ENCODE data around the gene CAPN9. TPM values are rescaled to one million over a fixed set of nuclear protein-coding genes. Genes with fewer than 3 reads are reported as not detected.

Gene CAPN9
- polyA plus RNA-seq, 1 donor (not counting 4 experiments of a cell fraction or from before 2014, with no cell fraction given) = not detected

DNA sequence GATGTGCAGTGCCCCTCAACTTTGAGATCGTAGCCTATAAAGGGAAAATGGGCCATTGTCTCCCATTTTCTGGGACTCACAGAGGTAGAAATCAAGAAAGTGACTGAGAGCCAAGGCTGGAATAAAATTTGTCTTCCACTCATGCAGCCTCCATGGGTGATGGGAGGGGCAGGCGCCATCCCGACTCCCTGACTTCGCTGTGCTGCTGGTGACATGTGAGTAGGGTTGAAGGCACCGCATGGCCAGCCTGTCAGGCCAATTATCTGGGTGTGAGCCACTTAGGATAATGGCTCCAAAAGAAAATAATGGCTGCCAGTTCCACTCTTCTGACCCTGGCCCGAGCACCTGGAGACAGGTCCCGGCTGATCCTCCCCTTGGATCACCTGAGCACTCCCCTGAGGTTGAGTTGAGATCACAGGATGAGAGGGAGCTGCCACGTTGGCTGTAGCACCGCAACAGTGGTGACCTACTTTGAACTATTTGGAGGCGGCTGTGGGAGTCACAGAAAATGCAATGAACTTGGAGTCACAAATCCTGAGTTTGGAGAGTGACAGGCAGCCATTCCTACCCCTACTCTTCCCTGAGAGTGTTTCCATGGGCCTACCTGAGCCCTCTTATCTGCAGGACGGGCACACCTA lies 26.3 kb downstream of the CAPN9 start:
- Histone ChIP-seq H3K9me1 (ENCODE audit: control insufficient read depth, extremely low read depth, insufficient read depth, low read length) (no peaks in the 10 kb centered on the region), H3K9ac (ENCODE audit: control insufficient read depth, extremely low read depth, insufficient read depth, low read length) (no peak overlapping the region), H3K27ac (ENCODE audit: control insufficient read depth, insufficient read depth, low read length) (no peak overlapping the region), H2AFZ (ENCODE audit: control insufficient read depth, low read length) (no peak overlapping the region), H3K4me1 (ENCODE audit: control insufficient read depth, extremely low read depth, insufficient read depth, low read length) (no peaks in the 10 kb centered on the region), H3K27me3 (ENCODE audit: control insufficient read depth, extremely low read depth, insufficient read depth, low read length) (peaks cover 3% of the 10 kb centered on the region), H3K4me2 (ENCODE audit: control insufficient read depth, extremely low read depth, insufficient read depth, low read depth, low read length) (no peak overlapping the region), H3K9me3 (ENCODE audit: control insufficient read depth, low read depth, low read length) (no peaks in the 10 kb centered on the region), H3K4me3 (ENCODE audit: control insufficient read depth in 2 of 3, extremely low read depth in 1 of 3, insufficient read depth in 2 of 3, low read depth in 1 of 3, low read length in 3 of 3) (no peak overlapping the region), H3K79me2 (ENCODE audit: control insufficient read depth, insufficient read depth, low read length) (no peaks in the 10 kb centered on the region), H3K36me3 (ENCODE audit: control insufficient read depth in 2 of 2, extremely low read depth in 1 of 2, insufficient read depth in 2 of 2, low read length in 2 of 2) (no peaks in the 10 kb centered on the region), H4K20me1 (ENCODE audit: control insufficient read depth, extremely low read depth, insufficient read depth, low read length) (no peaks in the 10 kb centered on the region)
- DNase-seq (ENCODE audit: low read depth, low spot score) = no peak
- dilution Hi-C loops (cut with MboI; ENCODE audit: extremely low pct_ligation_motif_present, low sequenced_read_pairs) = no loop called here
- TF ChIP-seq, protein P1, sequence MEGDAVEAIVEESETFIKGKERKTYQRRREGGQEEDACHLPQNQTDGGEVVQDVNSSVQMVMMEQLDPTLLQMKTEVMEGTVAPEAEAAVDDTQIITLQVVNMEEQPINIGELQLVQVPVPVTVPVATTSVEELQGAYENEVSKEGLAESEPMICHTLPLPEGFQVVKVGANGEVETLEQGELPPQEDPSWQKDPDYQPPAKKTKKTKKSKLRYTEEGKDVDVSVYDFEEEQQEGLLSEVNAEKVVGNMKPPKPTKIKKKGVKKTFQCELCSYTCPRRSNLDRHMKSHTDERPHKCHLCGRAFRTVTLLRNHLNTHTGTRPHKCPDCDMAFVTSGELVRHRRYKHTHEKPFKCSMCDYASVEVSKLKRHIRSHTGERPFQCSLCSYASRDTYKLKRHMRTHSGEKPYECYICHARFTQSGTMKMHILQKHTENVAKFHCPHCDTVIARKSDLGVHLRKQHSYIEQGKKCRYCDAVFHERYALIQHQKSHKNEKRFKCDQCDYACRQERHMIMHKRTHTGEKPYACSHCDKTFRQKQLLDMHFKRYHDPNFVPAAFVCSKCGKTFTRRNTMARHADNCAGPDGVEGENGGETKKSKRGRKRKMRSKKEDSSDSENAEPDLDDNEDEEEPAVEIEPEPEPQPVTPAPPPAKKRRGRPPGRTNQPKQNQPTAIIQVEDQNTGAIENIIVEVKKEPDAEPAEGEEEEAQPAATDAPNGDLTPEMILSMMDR (optimal IDR thresholded peaks at IDR 0.05 in 1 of 3, IDR thresholded peaks at IDR 0.05 in 1 of 3, conservative IDR thresholded peaks at IDR 0.05 in 1 of 3; ENCODE audit: extremely low read depth in 1 of 3, insufficient read depth in 2 of 3, low read length in 3 of 3) = no peak
- TF ChIP-seq EZH2 (IDR thresholded peaks at IDR 0.05; ENCODE audit: low read length) = no peak
- no peak for FAIRE-seq

DNA sequence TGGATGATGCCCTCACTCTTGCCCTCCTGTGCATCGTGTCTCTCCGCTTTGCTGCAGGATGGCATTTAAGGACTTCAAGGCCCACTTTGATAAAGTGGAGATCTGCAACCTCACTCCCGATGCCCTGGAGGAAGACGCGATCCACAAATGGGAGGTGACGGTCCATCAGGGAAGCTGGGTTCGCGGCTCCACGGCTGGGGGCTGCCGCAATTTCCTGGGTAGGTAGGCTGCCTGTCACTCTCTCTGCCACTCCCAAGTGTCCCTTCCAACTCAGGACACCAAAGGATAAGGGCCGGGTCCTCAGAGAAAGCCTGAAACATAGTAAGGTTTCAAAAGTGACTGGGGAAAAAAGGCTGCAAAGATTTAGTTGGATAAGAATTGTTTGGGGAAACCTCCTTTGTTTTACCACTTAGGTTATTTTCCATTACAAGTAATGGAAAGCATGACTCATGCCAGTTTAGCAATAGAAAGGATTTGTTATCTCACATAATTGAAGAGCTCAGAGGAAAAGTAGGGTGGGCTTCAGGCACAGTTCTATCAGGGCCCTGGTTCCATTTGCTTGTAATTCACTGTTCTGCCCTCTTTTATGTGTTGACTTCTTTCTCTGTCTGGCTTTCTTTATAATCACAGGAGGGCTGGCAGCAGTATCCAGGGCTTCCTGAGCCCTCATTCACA lies 31.9 kb downstream of the CAPN9 start:
- H3K9ac ChIP-seq (ENCODE audit: control insufficient read depth, extremely low read depth, insufficient read depth, low read length) = no peak overlapping the region
- DNase-seq (ENCODE audit: low read depth, low spot score) = no peak
- no peaks in the 10 kb centered on the region for H3K36me3 ChIP-seq (ENCODE audit: control insufficient read depth in 2 of 2, extremely low read depth in 1 of 2, insufficient read depth in 2 of 2, low read length in 2 of 2)
- TF ChIP-seq, protein P1 (optimal IDR thresholded peaks at IDR 0.05 in 1 of 3, IDR thresholded peaks at IDR 0.05 in 1 of 3, conservative IDR thresholded peaks at IDR 0.05 in 1 of 3; ENCODE audit: extremely low read depth in 1 of 3, insufficient read depth in 2 of 3, low read length in 3 of 3) = no peak
- TF ChIP-seq EZH2 (IDR thresholded peaks at IDR 0.05; ENCODE audit: low read length) = no peak
- no peaks in the 10 kb centered on the region for H4K20me1 ChIP-seq (ENCODE audit: control insufficient read depth, extremely low read depth, insufficient read depth, low read length)
- no peaks in the 10 kb centered on the region for H3K4me1 ChIP-seq (ENCODE audit: control insufficient read depth, extremely low read depth, insufficient read depth, low read length)
- H3K4me2 ChIP-seq (ENCODE audit: control insufficient read depth, extremely low read depth, insufficient read depth, low read depth, low read length) = no peak overlapping the region
- H3K9me1 ChIP-seq (ENCODE audit: control insufficient read depth, extremely low read depth, insufficient read depth, low read length) = no peaks in the 10 kb centered on the region
- H3K27ac ChIP-seq (ENCODE audit: control insufficient read depth, insufficient read depth, low read length) = no peak overlapping the region
- no peaks in the 10 kb centered on the region for H3K79me2 ChIP-seq (ENCODE audit: control insufficient read depth, insufficient read depth, low read length)
- peaks cover 3% of the 10 kb centered on the region for H3K27me3 ChIP-seq (ENCODE audit: control insufficient read depth, extremely low read depth, insufficient read depth, low read length)
- dilution Hi-C loops (cut with MboI; ENCODE audit: extremely low pct_ligation_motif_present, low sequenced_read_pairs) = no loop called here
- no peak overlapping the region for H3K4me3 ChIP-seq (ENCODE audit: control insufficient read depth in 2 of 3, extremely low read depth in 1 of 3, insufficient read depth in 2 of 3, low read depth in 1 of 3, low read length in 3 of 3)
- H3K9me3 ChIP-seq (ENCODE audit: control insufficient read depth, low read depth, low read length) = no peaks in the 10 kb centered on the region
- FAIRE-seq = no peak
- no peak overlapping the region for H2AFZ ChIP-seq (ENCODE audit: control insufficient read depth, low read length)
